Keratinocyte (primary cell): ENCODE results near the gene ERFL.

Source experiments
- EZH2 ChIP-seq: IDR thresholded peaks from one replicate; pipeline ENCODE4 v1.6.1; 2012; ENCODE audit warnings: inconsistent platforms, mild to moderate bottlenecking, low read length, moderate library complexity
- TF ChIP-seq, protein P1 (sequence below), 3 experiments: IDR thresholded peaks in 1 of 3; conservative IDR thresholded peaks in 1 of 3; optimal IDR thresholded peaks in 1 of 3; 2 replicates in 2 of 3; 3 replicates in 1 of 3; pipeline versions ENCODE3 to v1.5.1; 2011; ENCODE audit warnings: low read length in 3 of 3, mild to moderate bottlenecking in 3 of 3, moderate library complexity in 2 of 3, control low read depth in 1 of 3, inconsistent platforms in 1 of 3; ENCODE audit not compliant: insufficient read depth in 2 of 3; ENCODE audit errors: extremely low read depth in 1 of 3

- TF ChIP-seq, protein P1, sequence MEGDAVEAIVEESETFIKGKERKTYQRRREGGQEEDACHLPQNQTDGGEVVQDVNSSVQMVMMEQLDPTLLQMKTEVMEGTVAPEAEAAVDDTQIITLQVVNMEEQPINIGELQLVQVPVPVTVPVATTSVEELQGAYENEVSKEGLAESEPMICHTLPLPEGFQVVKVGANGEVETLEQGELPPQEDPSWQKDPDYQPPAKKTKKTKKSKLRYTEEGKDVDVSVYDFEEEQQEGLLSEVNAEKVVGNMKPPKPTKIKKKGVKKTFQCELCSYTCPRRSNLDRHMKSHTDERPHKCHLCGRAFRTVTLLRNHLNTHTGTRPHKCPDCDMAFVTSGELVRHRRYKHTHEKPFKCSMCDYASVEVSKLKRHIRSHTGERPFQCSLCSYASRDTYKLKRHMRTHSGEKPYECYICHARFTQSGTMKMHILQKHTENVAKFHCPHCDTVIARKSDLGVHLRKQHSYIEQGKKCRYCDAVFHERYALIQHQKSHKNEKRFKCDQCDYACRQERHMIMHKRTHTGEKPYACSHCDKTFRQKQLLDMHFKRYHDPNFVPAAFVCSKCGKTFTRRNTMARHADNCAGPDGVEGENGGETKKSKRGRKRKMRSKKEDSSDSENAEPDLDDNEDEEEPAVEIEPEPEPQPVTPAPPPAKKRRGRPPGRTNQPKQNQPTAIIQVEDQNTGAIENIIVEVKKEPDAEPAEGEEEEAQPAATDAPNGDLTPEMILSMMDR (optimal IDR thresholded peaks at IDR 0.05 in 1 of 3, IDR thresholded peaks at IDR 0.05 in 1 of 3, conservative IDR thresholded peaks at IDR 0.05 in 1 of 3; ENCODE audit: extremely low read depth in 1 of 3, insufficient read depth in 2 of 3, low read length in 3 of 3): peak in 1 of 3 experiments; percentile 13
- TF ChIP-seq EZH2: no peak
Observed at GRCh38 chr19:41928221-41928683, at the start of gene ERFL.
